Measurements from ENCODE around the gene PER3. TPM values are rescaled to one million over a fixed set of nuclear protein-coding genes. Genes with fewer than 3 reads are reported as not detected.
A peak's percentile ranks its signal among the peaks of the same experiment; 100 is the strongest.
"Not testable (repeated sequence)": the region's sequence is repeated elsewhere in the genome, so short reads cannot be mapped to it uniquely, and the experiment has no call there.

The PER3 gene
- total and polyA plus RNA-seq, 2 donors from 2014 or later = 5.1 to 23.8 TPM

DNA sequence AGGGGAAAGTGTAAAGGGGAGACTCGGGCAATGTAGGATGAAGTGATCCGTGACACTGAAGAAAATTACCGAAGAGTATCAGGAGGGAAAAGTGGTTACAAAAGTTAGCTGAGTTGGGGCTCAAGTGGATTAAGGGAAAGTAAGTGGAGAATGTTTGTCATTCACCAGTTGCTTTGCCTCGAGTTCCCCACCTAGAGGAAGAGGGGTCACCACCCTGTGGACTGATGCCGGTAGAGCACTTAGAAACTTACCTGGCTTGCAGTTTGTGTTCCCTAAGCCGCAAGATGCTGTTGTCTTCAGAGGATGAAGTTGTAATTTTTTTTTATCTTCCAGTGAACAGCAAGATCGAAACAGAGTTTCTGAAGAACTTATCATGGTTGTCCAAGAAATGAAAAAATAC lies 1.0 kb downstream of the PER3 start:
- Histone ChIP-seq H3K27me3 (ENCODE audit: control insufficient read depth, insufficient read depth, low read length) (no peaks in the 10 kb centered on the region), H3K9me3 (ENCODE audit: control insufficient read depth in 2 of 3, insufficient read depth in 1 of 3, low read length in 3 of 3) (no peaks in the 10 kb centered on the region), H3K9ac (ENCODE audit: low read length in 3 of 3) (peak overlapping the region in 1 of 3 donors; percentile 62), H3K4me3 (ENCODE audit: low read length in 3 of 3) (peak overlapping the region in 2 of 3 donors; percentile 49 to 77), H3K4me1 (ENCODE audit: control insufficient read depth in 2 of 3, insufficient read depth in 2 of 3, low read depth in 1 of 3, low read length in 3 of 3) (peaks cover 0 to 6% (median 0%) of the 10 kb centered on the region in 3 donors), H3K27ac (ENCODE audit: low read depth in 2 of 2, low read length in 2 of 2) (peak overlapping the region in 1 of 2 donors; percentile 79), H3K36me3 (ENCODE audit: control insufficient read depth in 2 of 3, insufficient read depth in 3 of 3, low read length in 3 of 3) (peaks cover 3 to 45% (median 12%) of the 10 kb centered on the region in 3 donors)
- no peak for TF ChIP-seq CTCF (IDR thresholded peaks at IDR 0.05; ENCODE audit: borderline replicate concordance, extremely low read depth, insufficient read depth)
- no peak for FAIRE-seq
- intact Hi-C loops (cut with DNase I) = no loop called here
- peak in 1 of 5 donors; percentile 10 for DNase-seq

DNA sequence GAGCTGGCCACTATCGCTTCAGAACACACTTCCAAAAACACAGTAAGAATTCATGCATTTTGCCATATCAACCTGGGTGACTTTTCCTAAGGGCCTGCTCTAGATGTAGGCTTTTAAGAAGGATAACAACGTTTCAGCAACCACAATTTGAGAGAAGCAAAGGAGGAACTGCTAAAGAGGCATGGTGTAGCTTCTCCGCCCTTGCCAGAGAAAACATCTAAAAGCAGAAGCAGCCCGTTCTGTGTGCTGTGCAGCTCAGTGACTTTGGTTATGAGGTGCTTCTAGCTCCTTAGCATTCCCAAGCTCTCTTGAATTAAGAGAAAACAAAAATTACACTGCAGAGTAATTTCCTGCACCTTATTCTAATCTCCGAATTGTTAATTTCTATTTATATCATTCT lies 2.7 kb downstream of the PER3 start:
- peaks cover 0 to 1% (median 0%) of the 10 kb centered on the region in 3 donors for H3K9me3 ChIP-seq (ENCODE audit: control insufficient read depth in 2 of 3, insufficient read depth in 1 of 3, low read length in 3 of 3)
- no peak for TF ChIP-seq CTCF (IDR thresholded peaks at IDR 0.05; ENCODE audit: borderline replicate concordance, extremely low read depth, insufficient read depth)
- no peaks in the 10 kb centered on the region for H3K27me3 ChIP-seq (ENCODE audit: control insufficient read depth, insufficient read depth, low read length)
- peaks cover 3 to 45% (median 13%) of the 10 kb centered on the region in 3 donors for H3K36me3 ChIP-seq (ENCODE audit: control insufficient read depth in 2 of 3, insufficient read depth in 3 of 3, low read length in 3 of 3)
- DNase-seq (no peak), FAIRE-seq (no peak)
- intact Hi-C loops (cut with DNase I) = no loop called here
- H3K4me3 ChIP-seq (ENCODE audit: low read length in 3 of 3) = no peak overlapping the region
- H3K9ac ChIP-seq (ENCODE audit: low read length in 3 of 3) = no peak overlapping the region
- peaks cover 0 to 6% (median 0%) of the 10 kb centered on the region in 3 donors for H3K4me1 ChIP-seq (ENCODE audit: control insufficient read depth in 2 of 3, insufficient read depth in 2 of 3, low read depth in 1 of 3, low read length in 3 of 3)
- H3K27ac ChIP-seq (ENCODE audit: low read depth in 2 of 2, low read length in 2 of 2) = no peak overlapping the region

DNA sequence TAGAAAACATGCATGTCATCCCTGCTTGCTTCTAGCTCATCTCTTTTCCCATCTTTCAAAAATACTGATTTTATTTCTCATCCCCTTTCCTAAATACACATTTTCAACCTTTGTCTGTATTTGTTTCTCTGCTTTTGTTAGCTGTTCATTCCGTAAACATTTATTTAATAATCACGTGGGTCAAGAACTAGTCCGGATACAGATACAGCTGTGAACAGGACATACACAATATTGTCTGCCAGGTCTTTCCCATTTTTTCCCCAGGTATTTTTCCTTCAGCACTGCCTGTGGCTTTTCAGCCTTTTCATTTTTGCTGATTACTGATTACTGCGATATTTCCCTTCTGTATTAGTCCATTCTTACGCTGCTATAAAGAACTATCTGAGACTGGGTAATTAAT lies 5.7 kb downstream of the PER3 start:
- H3K9ac ChIP-seq (ENCODE audit: low read length in 3 of 3) = no peak overlapping the region
- H3K27me3 ChIP-seq (ENCODE audit: control insufficient read depth, insufficient read depth, low read length) = no peaks in the 10 kb centered on the region
- intact Hi-C loops (cut with DNase I) = no loop called here
- peaks cover 0 to 1% (median 0%) of the 10 kb centered on the region in 3 donors for H3K9me3 ChIP-seq (ENCODE audit: control insufficient read depth in 2 of 3, insufficient read depth in 1 of 3, low read length in 3 of 3)
- DNase-seq (no peak), FAIRE-seq (no peak)
- no peak for TF ChIP-seq CTCF (IDR thresholded peaks at IDR 0.05; ENCODE audit: borderline replicate concordance, extremely low read depth, insufficient read depth)
- H3K27ac ChIP-seq (ENCODE audit: low read depth in 2 of 2, low read length in 2 of 2) = no peak overlapping the region
- H3K4me3 ChIP-seq (ENCODE audit: low read length in 3 of 3) = no peak overlapping the region
- peaks cover 3 to 57% (median 19%) of the 10 kb centered on the region in 3 donors for H3K36me3 ChIP-seq (ENCODE audit: control insufficient read depth in 2 of 3, insufficient read depth in 3 of 3, low read length in 3 of 3)
- H3K4me1 ChIP-seq (ENCODE audit: control insufficient read depth in 2 of 3, insufficient read depth in 2 of 3, low read depth in 1 of 3, low read length in 3 of 3) = peaks cover 0 to 3% (median 0%) of the 10 kb centered on the region in 3 donors

DNA sequence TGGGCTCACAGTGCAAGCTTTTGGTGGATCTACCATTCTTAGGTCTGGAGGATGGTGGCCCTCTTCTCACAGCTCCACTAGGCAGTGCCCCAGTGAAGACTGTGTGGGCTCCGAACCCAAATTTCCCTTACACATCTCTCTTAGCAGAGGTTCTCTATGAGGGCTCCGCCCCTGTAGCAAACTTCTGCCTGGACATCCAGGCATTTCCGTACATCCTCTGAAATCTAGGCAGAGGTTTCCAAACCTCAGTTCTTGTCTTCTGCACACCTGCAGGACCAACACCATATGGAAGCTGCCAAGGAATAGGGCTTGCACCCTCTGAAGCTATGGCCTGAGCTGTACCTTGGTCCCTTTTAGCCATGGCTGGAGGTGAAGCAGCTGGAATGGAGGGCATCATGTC lies 6.9 kb downstream of the PER3 start:
- H3K27me3 ChIP-seq (ENCODE audit: control insufficient read depth, insufficient read depth, low read length); FAIRE-seq; intact Hi-C loops (cut with DNase I); H3K27ac ChIP-seq (ENCODE audit: low read depth in 2 of 2, low read length in 2 of 2); H3K9me3 ChIP-seq (ENCODE audit: control insufficient read depth in 2 of 3, insufficient read depth in 1 of 3, low read length in 3 of 3); H3K9ac ChIP-seq (ENCODE audit: low read length in 3 of 3); H3K4me3 ChIP-seq (ENCODE audit: low read length in 3 of 3); H3K4me1 ChIP-seq (ENCODE audit: control insufficient read depth in 2 of 3, insufficient read depth in 2 of 3, low read depth in 1 of 3, low read length in 3 of 3); DNase-seq: not testable (repeated sequence)
- H3K36me3 ChIP-seq (ENCODE audit: control insufficient read depth in 2 of 3, insufficient read depth in 3 of 3, low read length in 3 of 3) = peaks cover 3 to 63% (median 21%) of the 10 kb centered on the region in 3 donors
